Upper lobe of right lung (tissue), 1 donor: Measurements from ENCODE around the gene USP5. TPM values are rescaled to one million over a fixed set of nuclear protein-coding genes. Genes with fewer than 3 reads are reported as not detected.
"Not testable (repeated sequence)": the region's sequence is repeated elsewhere in the genome, so short reads cannot be mapped to it uniquely, and the experiment has no call there.

Source experiments
- ATAC-seq: fragments of 200-7000 bp; cut with Tn5 transposase; one replicate; pipeline ENCODE4 v1.9.1; 2020; ENCODE audit warnings: mild to moderate bottlenecking, moderate library complexity
- DNase-seq: peaks from one replicate; pipeline ENCODE4 v3.0.0-alpha.2; 2020
- H3K27ac ChIP-seq: fragments of 200-600 bp; one replicate; pipeline ENCODE4 v1.8.0; 2022
- H3K27me3 ChIP-seq: fragments of 200-600 bp; one replicate; pipeline ENCODE4 v1.8.0; 2022; ENCODE audit warnings: mild to moderate bottlenecking
- H3K36me3 ChIP-seq: fragments of 200-600 bp; one replicate; pipeline ENCODE4 v1.8.0; 2022
- H3K4me1 ChIP-seq: fragments of 200-600 bp; one replicate; pipeline ENCODE4 v1.8.0; 2022
- H3K4me3 ChIP-seq: fragments of 200-600 bp; one replicate; pipeline ENCODE4 v1.8.0; 2022; ENCODE audit warnings: mild to moderate bottlenecking
- H3K9me3 ChIP-seq: fragments of 200-600 bp; one replicate; pipeline ENCODE4 v1.8.0; 2022
- CTCF ChIP-seq: fragments of 200-600 bp; IDR thresholded peaks from one replicate; pipeline ENCODE4 v1.8.0; 2022; ENCODE audit warnings: antibody characterized with exemption
- intact Hi-C: fragments of 100-400 bp; cut with DNase I; formaldehyde crosslinking; loops from one replicate; pipeline ENCODE4 v1.11.0; 2022
- total RNA-seq: library from RNA; stranded (reverse); fragmentation: NEBNext Ultra II Directional; extraction: Animal tissue kit (Norgen Biotek cat#: 25700); gene quantifications from one replicate; pipeline ENCODE4 v1.2.1, GENCODE V29; 2021
- donor health status: DM: no; HTN: yes; CAD: no; lungs with severe emphysema.

USP5 gene
- total RNA-seq, 1 donor from 2014 or later, result 63.9 TPM

- Histone ChIP-seq H3K27me3 (no peaks in the 10 kb centered on the region), H3K36me3 (no peaks in the 10 kb centered on the region), H3K9me3 (no peaks in the 10 kb centered on the region), H3K4me1 (peaks cover 14% of the 10 kb centered on the region), H3K27ac (peak overlapping the region; percentile 91), H3K4me3 (peak overlapping the region; percentile 53)
- TF ChIP-seq CTCF, result peak; percentile 87
- DNase-seq (peak; percentile 99), ATAC-seq (peak; percentile 99)
- intact Hi-C loops, result no loop called here
Measured at GRCh38 chr12:6890789-6891645, 39.1 kb downstream of the USP5 start.

- intact Hi-C loops, result no loop called here
- no peaks in the 10 kb centered on the region for H3K27me3 ChIP-seq
- no peaks in the 10 kb centered on the region for H3K9me3 ChIP-seq
- no peak for TF ChIP-seq CTCF
- H3K36me3 ChIP-seq, result no peaks in the 10 kb centered on the region
- peak overlapping the region; percentile 91 for H3K27ac ChIP-seq
- H3K4me1 ChIP-seq, result peaks cover 14% of the 10 kb centered on the region
- ATAC-seq (no peak), DNase-seq (no peak)
- H3K4me3 ChIP-seq, result peak overlapping the region; percentile 53
Measured at GRCh38 chr12:6891646-6892001, 39.7 kb downstream of the USP5 start.

- H3K36me3 ChIP-seq, H3K27me3 ChIP-seq, ATAC-seq, DNase-seq, H3K4me1 ChIP-seq, H3K27ac ChIP-seq, H3K4me3 ChIP-seq, H3K9me3 ChIP-seq, intact Hi-C loops: not testable (repeated sequence)
Measured at GRCh38 chr12:6892683-6893082, 40.7 kb downstream of the USP5 start.

- no peak overlapping the region for H3K27ac ChIP-seq
- no peaks in the 10 kb centered on the region for H3K9me3 ChIP-seq
- DNase-seq, result no peak
- no peaks in the 10 kb centered on the region for H3K36me3 ChIP-seq
- H3K4me3 ChIP-seq, result no peak overlapping the region
- peaks cover 7% of the 10 kb centered on the region for H3K4me1 ChIP-seq
- no peaks in the 10 kb centered on the region for H3K27me3 ChIP-seq
- TF ChIP-seq CTCF, result no peak
- ATAC-seq, result no peak
- intact Hi-C loops, result no loop called here
Measured at GRCh38 chr12:6894321-6894720, 42.4 kb downstream of the USP5 start.

GRCh38 chr12:6896846-6897435, 45.0 kb downstream of the USP5 start:
- Histone ChIP-seq H3K4me1 (peaks cover 8% of the 10 kb centered on the region), H3K4me3 (no peak overlapping the region), H3K27me3 (no peaks in the 10 kb centered on the region), H3K36me3 (no peaks in the 10 kb centered on the region), H3K9me3 (no peaks in the 10 kb centered on the region), H3K27ac (no peak overlapping the region)
- no peak for DNase-seq
- ATAC-seq, result no peak
- intact Hi-C loops, result no loop called here
- no peak for TF ChIP-seq CTCF

GRCh38 chr12:6899427-6899826, 47.5 kb downstream of the USP5 start:
- DNase-seq, result no peak
- no peaks in the 10 kb centered on the region for H3K9me3 ChIP-seq
- no peak overlapping the region for H3K4me3 ChIP-seq
- no peaks in the 10 kb centered on the region for H3K27me3 ChIP-seq
- peaks cover 8% of the 10 kb centered on the region for H3K4me1 ChIP-seq
- no peak overlapping the region for H3K27ac ChIP-seq
- no peak for ATAC-seq
- intact Hi-C loops, result no loop called here
- TF ChIP-seq CTCF, result no peak
- H3K36me3 ChIP-seq, result no peaks in the 10 kb centered on the region
